HUES6 (cell line): ENCODE data around the gene RNU6-1.

Experiments
- H3K27ac ChIP-seq: 2 replicates; pipeline ENCODE4 v1.7.0; 2013; ENCODE audit warnings: low read depth, mild to moderate bottlenecking, low read length, inconsistent platforms
- H3K27me3 ChIP-seq: 2 replicates; pipeline ENCODE4 v1.6.1; 2013; ENCODE audit warnings: low read length; ENCODE audit not compliant: control insufficient read depth, insufficient read depth
- H3K36me3 ChIP-seq: 2 replicates; pipeline ENCODE4 v1.6.1; 2013; ENCODE audit warnings: low read length; ENCODE audit not compliant: control insufficient read depth, insufficient read depth
- H3K4me1 ChIP-seq: 2 replicates; pipeline ENCODE4 v1.6.1; 2013; ENCODE audit warnings: low read length; ENCODE audit not compliant: control insufficient read depth, insufficient read depth
- H3K4me3 ChIP-seq: 2 replicates; pipeline ENCODE4 v1.5.1; 2013; ENCODE audit warnings: low read depth, low read length
- H3K9ac ChIP-seq: one replicate; pipeline ENCODE4 v1.6.1; 2013; ENCODE audit warnings: mild to moderate bottlenecking, low read length
- H3K9me3 ChIP-seq: 2 replicates; pipeline ENCODE4 v1.6.1; 2013; ENCODE audit warnings: low read depth, low read length; ENCODE audit not compliant: control insufficient read depth, insufficient read depth

The RNU6-1 gene

GRCh38 chr15:67840749-67841512 is 1.1 kb upstream of the RNU6-1 start:
- H3K27ac ChIP-seq = peak overlapping the region; percentile 96; the same call in 1 of the 2 replicates
- H3K4me1 ChIP-seq = peaks cover 49% of the 10 kb centered on the region
- peak overlapping the region; percentile 90 for H3K4me3 ChIP-seq
- H3K27me3 ChIP-seq = peaks cover 32% of the 10 kb centered on the region
- H3K36me3 ChIP-seq = no peaks in the 10 kb centered on the region
- no peaks in the 10 kb centered on the region for H3K9me3 ChIP-seq
- H3K9ac ChIP-seq = peak overlapping the region; percentile 97

DNA sequence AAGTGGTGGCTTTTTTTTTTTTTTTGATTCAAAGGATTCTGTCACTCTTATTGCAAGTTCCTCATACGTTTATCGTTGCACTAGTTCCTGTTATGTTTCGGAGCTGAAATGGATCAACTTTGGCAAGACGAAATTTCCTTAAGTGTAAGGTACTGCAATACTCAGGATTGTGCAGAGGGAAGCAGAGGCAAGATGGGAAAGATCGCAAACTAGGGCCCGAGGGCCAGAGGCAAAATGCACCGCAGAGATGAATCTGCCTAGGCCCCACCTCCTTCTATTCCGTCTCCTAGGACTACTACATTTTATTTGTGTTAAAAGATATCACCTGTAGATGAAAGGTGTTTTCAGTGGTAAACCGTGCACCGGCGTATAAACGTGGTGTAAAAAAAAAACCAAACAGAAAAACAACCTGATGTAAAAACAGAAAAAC is 331 bp downstream of the RNU6-1 start:
- peak overlapping the region; percentile 97 for H3K9ac ChIP-seq
- H3K27ac ChIP-seq = peak overlapping the region; percentile 96; the same call in 1 of the 2 replicates
- H3K4me1 ChIP-seq = peaks cover 39% of the 10 kb centered on the region
- peaks cover 46% of the 10 kb centered on the region for H3K27me3 ChIP-seq
- H3K9me3 ChIP-seq = no peaks in the 10 kb centered on the region
- H3K36me3 ChIP-seq = no peaks in the 10 kb centered on the region
- peak overlapping the region; percentile 90 for H3K4me3 ChIP-seq

DNA sequence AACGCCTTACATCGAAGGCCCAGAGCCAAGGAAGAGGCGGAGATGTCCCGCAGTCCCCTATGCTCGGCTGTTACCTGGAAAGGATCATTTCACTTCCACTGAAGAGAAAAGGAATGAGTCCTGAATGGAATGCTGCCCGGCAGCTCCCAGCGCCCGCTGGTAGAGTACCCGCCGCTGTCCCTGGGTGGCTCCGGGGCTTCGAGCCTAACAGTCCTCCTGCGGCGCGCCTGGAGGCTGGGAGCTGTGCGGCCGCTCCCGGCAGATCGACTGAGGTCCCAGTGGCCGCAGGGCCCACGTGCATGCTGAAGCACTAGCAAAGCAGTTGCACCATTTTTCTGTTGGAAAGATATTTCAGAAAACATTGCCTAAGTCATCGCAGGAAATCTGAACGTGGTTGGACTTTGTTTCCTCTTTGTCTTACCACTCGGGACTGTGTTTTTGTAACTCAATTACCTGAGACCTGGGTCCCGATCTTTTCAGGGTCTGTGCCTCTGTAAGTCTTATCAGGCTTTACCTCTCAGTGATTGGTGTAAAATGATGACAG is 984 bp downstream of the RNU6-1 start:
- Histone ChIP-seq H3K9me3 (no peaks in the 10 kb centered on the region), H3K4me3 (peak overlapping the region; percentile 90), H3K27ac (no peak overlapping the region), H3K36me3 (no peaks in the 10 kb centered on the region), H3K4me1 (peaks cover 35% of the 10 kb centered on the region), H3K27me3 (peaks cover 53% of the 10 kb centered on the region), H3K9ac (no peak overlapping the region)

GRCh38 chr15:67836955-67837354 is 2.9 kb downstream of the RNU6-1 start:
- Histone ChIP-seq H3K9me3 (no peaks in the 10 kb centered on the region), H3K4me1 (peaks cover 42% of the 10 kb centered on the region), H3K9ac (no peak overlapping the region), H3K27ac (no peak overlapping the region), H3K4me3 (no peak overlapping the region), H3K27me3 (peaks cover 72% of the 10 kb centered on the region), H3K36me3 (no peaks in the 10 kb centered on the region)

GRCh38 chr15:67836477-67836876 is 3.4 kb downstream of the RNU6-1 start:
- Histone ChIP-seq H3K27me3 (peaks cover 77% of the 10 kb centered on the region), H3K9ac (no peak overlapping the region), H3K4me3 (peak overlapping the region; percentile 59), H3K27ac (no peak overlapping the region), H3K36me3 (no peaks in the 10 kb centered on the region), H3K4me1 (peaks cover 39% of the 10 kb centered on the region), H3K9me3 (no peaks in the 10 kb centered on the region)

DNA sequence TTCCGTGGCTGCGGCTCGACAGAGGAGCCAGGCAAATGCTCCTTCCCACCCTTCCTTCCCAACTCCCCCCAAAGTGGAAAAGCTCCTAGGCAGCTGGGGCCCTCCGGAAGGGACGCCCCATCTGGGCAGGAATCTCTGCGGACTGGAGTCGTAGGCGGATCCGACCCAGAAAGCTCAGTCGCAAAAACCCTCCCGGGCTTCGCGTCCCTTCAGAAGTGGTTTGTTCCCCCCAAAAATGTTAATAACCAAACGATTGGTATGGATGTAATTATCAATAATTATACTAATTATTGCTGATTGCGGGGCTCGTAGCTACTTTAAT is 3.8 kb downstream of the RNU6-1 start:
- Histone ChIP-seq H3K27me3 (peaks cover 81% of the 10 kb centered on the region), H3K4me1 (peaks cover 35% of the 10 kb centered on the region), H3K27ac (no peak overlapping the region), H3K9me3 (no peaks in the 10 kb centered on the region), H3K36me3 (no peaks in the 10 kb centered on the region), H3K4me3 (peak overlapping the region; percentile 59), H3K9ac (peak overlapping the region; percentile 50)

- peaks cover 35% of the 10 kb centered on the region for H3K4me1 ChIP-seq
- H3K4me3 ChIP-seq = peak overlapping the region; percentile 59
- peak overlapping the region; percentile 50 for H3K9ac ChIP-seq
- no peak overlapping the region for H3K27ac ChIP-seq
- H3K9me3 ChIP-seq = no peaks in the 10 kb centered on the region
- H3K36me3 ChIP-seq = no peaks in the 10 kb centered on the region
- H3K27me3 ChIP-seq = peaks cover 86% of the 10 kb centered on the region
Measured at GRCh38 chr15:67835297-67836133, 4.3 kb downstream of the RNU6-1 start.

DNA sequence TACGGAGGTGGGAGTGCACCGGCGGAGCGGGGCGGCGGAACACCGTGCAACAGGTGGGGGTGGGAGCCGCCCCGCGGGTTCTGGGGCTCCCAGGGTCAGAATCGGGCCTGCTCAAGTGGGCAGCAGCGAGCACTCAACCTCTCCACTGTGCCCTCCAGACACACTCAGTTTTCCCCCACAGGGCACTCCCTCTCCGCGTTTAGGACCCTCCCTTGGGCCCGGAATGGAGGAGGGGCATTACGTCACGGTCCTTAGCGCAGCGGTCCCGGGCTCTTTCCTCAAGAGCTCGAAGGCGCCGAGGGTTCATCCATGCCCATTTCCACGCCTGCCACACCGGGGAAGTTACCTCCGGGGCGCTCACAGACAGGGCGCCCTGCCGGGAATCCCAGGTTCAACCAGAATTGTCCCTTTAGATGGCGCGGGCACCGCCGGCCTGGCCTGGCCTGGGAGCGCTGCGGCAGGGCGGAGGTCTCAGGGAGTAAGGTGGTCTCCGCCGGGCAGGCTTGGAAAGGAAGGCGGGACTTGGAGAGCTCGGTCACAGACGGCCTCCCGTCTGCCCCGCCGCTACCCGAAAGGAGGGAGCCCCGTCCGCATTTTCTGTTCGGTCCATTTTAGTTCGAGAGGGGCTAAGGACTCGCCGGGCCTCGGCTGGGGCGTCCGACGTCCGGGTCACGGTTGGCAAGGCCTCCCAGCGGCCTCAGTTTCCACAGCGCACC is 5.1 kb downstream of the RNU6-1 start:
- Histone ChIP-seq H3K4me3 (peak overlapping the region; percentile 59), H3K9ac (peak overlapping the region; percentile 50), H3K4me1 (peaks cover 41% of the 10 kb centered on the region), H3K36me3 (no peaks in the 10 kb centered on the region), H3K27me3 (peaks cover 94% of the 10 kb centered on the region), H3K27ac (no peak overlapping the region), H3K9me3 (no peaks in the 10 kb centered on the region)

- H3K4me3 ChIP-seq = peak overlapping the region; percentile 59
- no peak overlapping the region for H3K27ac ChIP-seq
- no peaks in the 10 kb centered on the region for H3K36me3 ChIP-seq
- no peak overlapping the region for H3K9ac ChIP-seq
- peaks cover 45% of the 10 kb centered on the region for H3K4me1 ChIP-seq
- no peaks in the 10 kb centered on the region for H3K9me3 ChIP-seq
- peaks cover 100% of the 10 kb centered on the region for H3K27me3 ChIP-seq
Measured at GRCh38 chr15:67833710-67834511, 5.9 kb downstream of the RNU6-1 start.
